AG10803 (cell line): Measurements from ENCODE around the gene SLC35G1.

Experiments
- DNase-seq: peaks from one replicate; pipeline ENCODE4 v3.0.0; 2010; ENCODE audit warnings: low read depth
- H3K4me3 ChIP-seq: 2 replicates; pipeline ENCODE4 v1.5.1; 2011; ENCODE audit warnings: mild to moderate bottlenecking, low read length, control low read depth
- TF ChIP-seq, protein P1 (sequence below): conservative IDR thresholded peaks from 2 replicates; pipeline ENCODE4 v1.5.1; 2011; ENCODE audit warnings: mild to moderate bottlenecking, low read length, control low read depth, inconsistent platforms

Gene SLC35G1

DNA sequence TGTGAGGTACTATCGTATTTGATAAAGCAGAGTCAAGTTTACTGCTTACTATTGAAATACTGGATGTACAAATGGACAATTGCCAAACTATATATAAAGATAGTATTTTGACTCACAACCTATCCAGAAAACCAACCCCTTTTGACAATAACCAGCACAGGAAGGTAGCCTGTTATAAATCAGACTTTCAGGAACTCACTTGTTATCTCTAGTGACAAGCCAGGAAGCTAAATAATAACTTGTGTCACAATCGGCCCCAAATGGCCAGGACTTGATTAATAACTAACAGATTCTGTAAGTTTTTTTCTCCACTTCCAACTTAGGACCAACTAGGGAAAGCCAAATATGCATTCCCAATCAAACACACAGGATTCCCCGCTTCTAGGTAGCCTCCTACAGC, 38.8 kb upstream of the SLC35G1 start:
- DNase-seq: no peak
- TF ChIP-seq, protein P1, sequence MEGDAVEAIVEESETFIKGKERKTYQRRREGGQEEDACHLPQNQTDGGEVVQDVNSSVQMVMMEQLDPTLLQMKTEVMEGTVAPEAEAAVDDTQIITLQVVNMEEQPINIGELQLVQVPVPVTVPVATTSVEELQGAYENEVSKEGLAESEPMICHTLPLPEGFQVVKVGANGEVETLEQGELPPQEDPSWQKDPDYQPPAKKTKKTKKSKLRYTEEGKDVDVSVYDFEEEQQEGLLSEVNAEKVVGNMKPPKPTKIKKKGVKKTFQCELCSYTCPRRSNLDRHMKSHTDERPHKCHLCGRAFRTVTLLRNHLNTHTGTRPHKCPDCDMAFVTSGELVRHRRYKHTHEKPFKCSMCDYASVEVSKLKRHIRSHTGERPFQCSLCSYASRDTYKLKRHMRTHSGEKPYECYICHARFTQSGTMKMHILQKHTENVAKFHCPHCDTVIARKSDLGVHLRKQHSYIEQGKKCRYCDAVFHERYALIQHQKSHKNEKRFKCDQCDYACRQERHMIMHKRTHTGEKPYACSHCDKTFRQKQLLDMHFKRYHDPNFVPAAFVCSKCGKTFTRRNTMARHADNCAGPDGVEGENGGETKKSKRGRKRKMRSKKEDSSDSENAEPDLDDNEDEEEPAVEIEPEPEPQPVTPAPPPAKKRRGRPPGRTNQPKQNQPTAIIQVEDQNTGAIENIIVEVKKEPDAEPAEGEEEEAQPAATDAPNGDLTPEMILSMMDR: no peak
- no peak overlapping the region for H3K4me3 ChIP-seq

DNA sequence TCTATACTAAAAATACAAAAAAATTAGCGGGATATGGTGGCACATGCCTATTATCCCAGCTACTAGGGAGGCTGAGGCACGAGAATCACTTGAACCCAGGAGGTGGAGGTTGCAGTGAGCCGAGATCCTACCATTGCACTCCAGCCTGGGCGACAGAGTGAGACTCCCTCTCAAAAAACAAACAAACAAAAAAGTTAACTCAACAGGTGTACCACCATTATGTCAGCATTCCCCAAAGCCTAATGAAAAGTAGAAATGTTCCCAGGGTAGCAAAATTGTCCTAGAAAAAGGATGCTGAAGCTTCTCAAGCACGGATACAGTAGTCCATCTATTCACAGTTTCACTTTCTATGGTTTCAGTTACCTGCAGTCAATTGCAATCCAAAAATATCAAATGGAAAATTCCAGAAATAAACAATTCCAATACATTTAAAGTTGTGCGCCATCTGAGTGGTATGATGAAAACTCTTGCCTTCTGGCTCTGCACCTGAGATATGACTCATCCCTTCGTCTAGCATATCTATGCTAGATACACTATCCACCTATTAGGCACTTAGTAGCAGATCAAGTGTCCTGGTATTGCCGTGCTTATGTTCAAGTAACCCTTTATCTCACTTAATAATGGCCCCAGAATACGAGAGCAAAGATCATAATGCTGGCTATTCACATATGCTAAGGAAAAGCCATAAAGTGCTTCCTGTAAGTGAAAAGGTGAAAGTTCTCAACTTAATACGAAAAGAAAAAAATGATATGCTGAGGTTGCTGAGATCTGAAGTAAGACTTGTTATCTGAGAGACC, 37.2 kb upstream of the SLC35G1 start:
- H3K4me3 ChIP-seq: no peak overlapping the region
- TF ChIP-seq, protein P1: no peak
- DNase-seq: no peak

DNA sequence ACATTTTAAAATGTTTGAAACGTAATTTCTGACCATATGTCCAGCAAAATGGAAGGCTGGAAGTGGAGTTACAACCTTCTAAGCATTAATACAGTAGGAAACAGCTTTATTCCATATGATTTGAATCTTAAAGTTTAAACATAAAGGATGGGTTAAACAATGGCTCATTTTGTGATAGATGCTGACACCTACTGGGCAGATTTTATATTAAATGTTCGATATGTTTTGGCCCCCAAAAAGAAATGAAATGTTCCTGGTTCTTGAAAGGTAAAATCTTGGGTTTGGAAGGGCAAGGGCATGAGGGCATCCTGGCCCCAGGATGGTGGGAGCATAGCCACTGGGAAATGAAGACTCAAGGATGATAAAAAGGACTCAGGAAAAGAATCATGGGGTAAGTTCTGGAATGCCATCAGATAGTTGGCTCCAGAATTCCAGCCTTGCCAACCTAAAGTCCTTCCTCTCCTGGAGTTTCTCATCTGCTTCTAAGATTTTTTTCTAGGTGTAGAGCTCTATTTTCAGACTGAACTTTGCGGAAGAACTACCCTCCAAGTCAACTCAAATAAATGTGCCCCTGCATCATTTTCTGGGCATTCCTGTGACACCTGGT, 34.6 kb upstream of the SLC35G1 start:
- no peak overlapping the region for H3K4me3 ChIP-seq

DNA sequence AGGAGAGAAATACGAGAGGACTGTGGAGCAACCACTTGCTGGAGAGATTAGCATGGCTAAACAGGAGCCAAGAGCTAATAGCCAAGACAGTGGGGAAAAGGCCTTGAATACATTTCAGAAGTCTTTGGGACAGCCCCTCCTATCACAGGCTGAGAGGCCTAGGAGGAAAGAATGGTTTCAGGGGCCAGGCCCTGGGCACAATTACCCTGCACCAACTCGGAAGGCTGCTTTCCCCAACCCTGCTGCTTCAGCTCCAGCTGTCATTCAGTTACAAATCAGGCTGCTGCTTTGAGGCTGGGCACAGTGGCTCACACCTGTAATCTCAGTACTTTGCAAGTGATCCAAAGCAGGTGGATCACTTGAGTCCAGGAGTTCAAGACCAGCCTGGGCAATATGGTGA, 32.0 kb upstream of the SLC35G1 start:
- TF ChIP-seq, protein P1: no peak
- no peak for DNase-seq
- H3K4me3 ChIP-seq: no peak overlapping the region

More for the DNA sequence above, 34.6 kb upstream of the SLC35G1 start:
- no peak for DNase-seq
- TF ChIP-seq, protein P1: peak; percentile 42

DNA sequence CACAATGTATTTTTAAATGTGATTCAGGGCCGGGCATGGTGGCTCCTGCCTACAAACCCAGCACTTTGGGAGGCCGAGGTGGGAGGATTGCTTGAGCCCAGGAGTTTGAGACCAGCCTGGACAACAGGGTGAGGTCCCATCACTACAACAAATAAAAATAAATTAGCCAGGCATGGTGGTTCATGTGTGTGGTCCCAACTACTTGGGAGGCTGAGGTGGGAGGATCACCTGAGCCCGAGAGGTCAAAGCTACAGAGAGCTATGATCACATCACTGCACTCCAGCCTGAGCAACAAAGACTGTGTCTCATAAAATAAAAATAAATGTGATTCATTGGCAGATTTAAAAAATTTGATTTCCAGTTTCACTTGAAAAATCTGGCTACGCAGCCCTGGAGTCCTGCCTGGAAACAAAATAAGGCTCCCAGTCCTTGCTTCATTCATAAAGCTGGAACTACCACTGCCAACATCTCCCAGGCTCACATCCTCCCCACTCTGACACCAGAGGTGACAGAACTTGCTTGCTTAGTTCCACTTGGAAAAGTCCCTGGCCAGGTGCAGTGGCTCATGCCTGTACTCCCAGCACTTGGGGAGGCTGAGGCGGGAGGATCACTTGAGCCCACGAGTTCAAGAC, 27.9 kb upstream of the SLC35G1 start:
- DNase-seq: no peak
- TF ChIP-seq, protein P1: no peak
- no peak overlapping the region for H3K4me3 ChIP-seq

DNA sequence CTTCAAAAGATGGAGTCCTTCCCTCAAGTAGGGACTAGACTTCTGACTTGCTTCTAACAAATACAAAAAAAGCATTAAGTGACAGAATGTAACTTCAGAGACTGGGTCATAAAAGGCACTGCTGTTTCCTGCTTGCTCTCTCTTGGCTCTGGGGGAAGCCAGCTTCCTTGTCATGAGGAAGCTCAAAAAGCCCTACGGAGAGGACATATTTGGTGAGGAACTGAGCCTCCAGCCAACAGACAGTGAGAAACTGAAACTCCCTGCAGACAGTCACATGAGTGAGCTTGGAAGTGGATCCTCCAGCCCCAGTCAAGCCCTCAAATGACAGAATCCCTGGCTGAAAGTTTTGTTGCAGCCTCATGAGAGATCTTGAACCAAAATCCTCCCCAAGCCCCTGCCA, 26.3 kb upstream of the SLC35G1 start:
- TF ChIP-seq, protein P1: no peak
- no peak overlapping the region for H3K4me3 ChIP-seq
- no peak for DNase-seq
